ENCODE results near the gene SMAP1. TPM values are rescaled to one million over a fixed set of nuclear protein-coding genes. Genes with fewer than 3 reads are reported as not detected.

SMAP1 gene
- total RNA-seq, 1 donor from 2014 or later: 12.4 TPM

DNA sequence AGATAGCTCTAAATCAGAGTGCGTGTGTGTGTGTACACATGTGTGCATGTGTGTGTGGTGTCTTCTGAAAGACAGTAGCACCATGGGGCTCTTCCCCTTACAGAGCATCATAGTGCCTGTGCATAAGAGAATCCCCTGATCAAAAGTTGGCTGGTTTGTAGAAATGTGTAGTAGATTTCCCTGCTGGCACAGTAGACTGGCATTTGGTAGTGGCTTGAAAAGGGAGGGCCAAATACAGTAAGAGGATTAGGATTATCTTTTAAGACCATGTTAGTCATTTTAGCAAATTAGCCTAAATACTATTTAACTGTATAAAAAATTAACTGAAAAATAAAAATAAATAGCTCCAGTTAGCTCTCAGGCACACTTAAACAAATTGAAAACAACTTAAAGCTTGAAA, 176.6 kb downstream of the SMAP1 start:
- H3K27me3 ChIP-seq (ENCODE audit: control insufficient read depth, insufficient read depth, low read length): no peaks in the 10 kb centered on the region
- TF ChIP-seq, protein P1, sequence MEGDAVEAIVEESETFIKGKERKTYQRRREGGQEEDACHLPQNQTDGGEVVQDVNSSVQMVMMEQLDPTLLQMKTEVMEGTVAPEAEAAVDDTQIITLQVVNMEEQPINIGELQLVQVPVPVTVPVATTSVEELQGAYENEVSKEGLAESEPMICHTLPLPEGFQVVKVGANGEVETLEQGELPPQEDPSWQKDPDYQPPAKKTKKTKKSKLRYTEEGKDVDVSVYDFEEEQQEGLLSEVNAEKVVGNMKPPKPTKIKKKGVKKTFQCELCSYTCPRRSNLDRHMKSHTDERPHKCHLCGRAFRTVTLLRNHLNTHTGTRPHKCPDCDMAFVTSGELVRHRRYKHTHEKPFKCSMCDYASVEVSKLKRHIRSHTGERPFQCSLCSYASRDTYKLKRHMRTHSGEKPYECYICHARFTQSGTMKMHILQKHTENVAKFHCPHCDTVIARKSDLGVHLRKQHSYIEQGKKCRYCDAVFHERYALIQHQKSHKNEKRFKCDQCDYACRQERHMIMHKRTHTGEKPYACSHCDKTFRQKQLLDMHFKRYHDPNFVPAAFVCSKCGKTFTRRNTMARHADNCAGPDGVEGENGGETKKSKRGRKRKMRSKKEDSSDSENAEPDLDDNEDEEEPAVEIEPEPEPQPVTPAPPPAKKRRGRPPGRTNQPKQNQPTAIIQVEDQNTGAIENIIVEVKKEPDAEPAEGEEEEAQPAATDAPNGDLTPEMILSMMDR (IDR thresholded peaks at IDR 0.05; ENCODE audit: insufficient read depth, low read length, severe bottlenecking): no peak
- FAIRE-seq (no peak), DNase-seq (ENCODE audit: low read depth) (no peak)
- no peaks in the 10 kb centered on the region for H3K36me3 ChIP-seq (ENCODE audit: control insufficient read depth, insufficient read depth, low read length)
- H3K4me3 ChIP-seq (ENCODE audit: low read depth, low read length): no peak overlapping the region

DNA sequence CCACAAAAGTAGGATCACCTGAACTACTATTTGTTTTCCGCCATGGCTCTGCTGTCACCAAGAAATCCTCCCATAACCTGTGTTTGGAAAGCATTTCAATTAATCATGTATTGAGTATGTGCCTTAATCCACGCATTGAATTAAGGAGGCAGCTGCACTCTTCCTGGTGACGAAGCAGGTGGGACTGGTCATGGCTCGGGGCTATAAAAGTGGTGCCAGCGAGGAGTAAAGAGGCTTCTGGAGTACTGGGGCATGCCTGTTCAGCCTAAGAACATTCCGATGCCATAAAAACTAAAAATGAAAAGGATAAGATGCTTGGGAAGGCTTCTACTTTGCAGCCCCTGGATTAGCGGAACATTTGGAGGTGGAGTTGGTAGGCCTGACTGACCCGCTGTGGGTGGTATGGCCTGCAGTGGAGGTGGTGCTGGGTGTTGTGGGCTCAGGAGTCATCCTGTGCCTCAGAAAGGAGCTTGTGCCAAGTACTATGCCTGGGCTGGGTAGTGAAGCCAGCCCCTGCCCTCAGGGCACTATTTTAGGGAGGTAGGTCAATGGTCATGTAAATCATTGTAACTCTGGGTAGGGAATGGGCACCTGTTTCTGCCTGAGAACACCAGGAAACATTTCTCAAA, 178.6 kb downstream of the SMAP1 start:
- Histone ChIP-seq H3K4me3 (ENCODE audit: low read depth, low read length) (no peak overlapping the region), H3K27me3 (ENCODE audit: control insufficient read depth, insufficient read depth, low read length) (no peaks in the 10 kb centered on the region), H3K36me3 (ENCODE audit: control insufficient read depth, insufficient read depth, low read length) (no peaks in the 10 kb centered on the region)
- DNase-seq (ENCODE audit: low read depth) (no peak), FAIRE-seq (no peak)
- TF ChIP-seq, protein P1 (IDR thresholded peaks at IDR 0.05; ENCODE audit: insufficient read depth, low read length, severe bottlenecking): no peak

DNA sequence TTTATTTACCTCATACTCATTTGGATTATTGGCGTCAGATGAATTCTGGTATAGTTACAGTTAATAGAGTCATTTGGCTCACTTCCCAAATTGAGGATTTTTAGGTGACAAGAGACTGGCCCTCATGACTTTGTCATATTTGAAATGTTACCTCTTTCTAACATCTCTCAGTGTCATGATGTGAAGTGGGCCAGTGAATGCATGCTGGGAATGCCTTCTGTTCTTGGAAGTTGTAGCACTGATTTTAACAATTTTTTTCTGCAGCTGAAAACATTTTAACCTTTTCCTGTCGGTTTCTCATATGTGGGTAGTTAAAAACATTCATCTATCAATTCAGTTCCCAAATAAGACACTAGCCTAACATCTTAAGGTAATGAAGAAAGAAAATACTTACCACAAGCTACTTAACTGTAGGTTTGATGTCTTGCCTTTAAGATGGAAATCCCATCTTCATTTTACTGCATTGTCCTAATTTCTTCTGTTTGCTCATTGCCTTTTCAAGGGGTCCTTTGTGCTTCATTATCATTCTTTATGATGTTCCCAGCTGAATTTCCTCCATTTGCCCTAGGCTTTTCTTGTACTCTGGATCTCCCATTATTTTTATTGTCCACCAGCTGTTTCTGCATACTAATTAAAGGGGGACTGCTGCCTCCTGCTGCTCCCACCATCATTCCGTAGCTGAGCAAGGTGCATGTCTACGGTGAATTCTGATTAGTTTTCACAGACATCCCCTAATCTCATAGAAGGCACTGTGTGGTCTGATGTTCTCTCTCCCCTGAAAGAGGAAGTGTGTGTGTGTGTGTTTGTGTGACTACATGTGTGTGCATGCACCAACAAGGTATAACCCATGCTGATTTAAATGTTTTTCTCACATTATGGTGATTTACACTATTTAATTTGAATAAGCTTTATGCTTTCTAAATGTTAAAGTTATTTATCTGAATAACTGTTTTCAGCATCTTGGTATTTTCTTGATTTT, 179.7 kb downstream of the SMAP1 start:
- H3K4me3 ChIP-seq (ENCODE audit: low read depth, low read length): no peak overlapping the region
- H3K27me3 ChIP-seq (ENCODE audit: control insufficient read depth, insufficient read depth, low read length): no peaks in the 10 kb centered on the region
- FAIRE-seq: no peak
- TF ChIP-seq, protein P1 (IDR thresholded peaks at IDR 0.05; ENCODE audit: insufficient read depth, low read length, severe bottlenecking): no peak
- no peak for DNase-seq (ENCODE audit: low read depth)
- H3K36me3 ChIP-seq (ENCODE audit: control insufficient read depth, insufficient read depth, low read length): no peaks in the 10 kb centered on the region

DNA sequence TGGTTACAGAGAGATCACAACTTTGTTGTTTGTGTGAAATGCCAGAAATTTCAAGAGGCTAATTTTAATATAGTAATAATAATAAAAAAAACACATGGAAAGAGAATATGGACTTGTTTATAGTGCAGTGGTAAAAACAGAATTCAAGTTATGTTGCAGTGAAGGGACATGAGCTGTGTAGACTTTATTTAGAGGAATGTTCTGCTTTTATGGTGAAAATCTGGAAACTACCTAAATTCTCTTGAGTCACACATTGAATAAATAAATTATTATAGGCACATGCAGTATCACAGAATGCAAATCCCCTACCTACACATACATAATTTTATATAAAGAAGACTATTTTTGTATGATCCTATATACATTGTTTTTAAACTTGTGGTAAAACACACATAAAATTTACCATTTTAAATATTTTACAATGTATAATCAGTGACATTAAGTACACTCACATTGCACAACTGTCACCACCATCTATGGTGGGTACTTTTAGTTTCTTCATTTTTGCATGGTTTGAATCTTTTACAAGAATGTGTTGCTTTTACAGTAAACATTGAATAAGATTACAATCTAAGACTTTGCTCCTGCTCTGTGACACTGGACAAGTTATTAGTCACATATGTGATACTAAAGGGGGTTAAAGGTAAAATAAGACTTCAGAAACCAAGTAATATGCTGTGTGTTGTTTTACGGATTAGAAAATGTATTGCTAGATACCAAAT, 181.8 kb downstream of the SMAP1 start:
- no peak for FAIRE-seq
- H3K36me3 ChIP-seq (ENCODE audit: control insufficient read depth, insufficient read depth, low read length): no peaks in the 10 kb centered on the region
- no peak overlapping the region for H3K4me3 ChIP-seq (ENCODE audit: low read depth, low read length)
- H3K27me3 ChIP-seq (ENCODE audit: control insufficient read depth, insufficient read depth, low read length): no peaks in the 10 kb centered on the region
- TF ChIP-seq, protein P1 (IDR thresholded peaks at IDR 0.05; ENCODE audit: insufficient read depth, low read length, severe bottlenecking): no peak
- DNase-seq (ENCODE audit: low read depth): no peak

DNA sequence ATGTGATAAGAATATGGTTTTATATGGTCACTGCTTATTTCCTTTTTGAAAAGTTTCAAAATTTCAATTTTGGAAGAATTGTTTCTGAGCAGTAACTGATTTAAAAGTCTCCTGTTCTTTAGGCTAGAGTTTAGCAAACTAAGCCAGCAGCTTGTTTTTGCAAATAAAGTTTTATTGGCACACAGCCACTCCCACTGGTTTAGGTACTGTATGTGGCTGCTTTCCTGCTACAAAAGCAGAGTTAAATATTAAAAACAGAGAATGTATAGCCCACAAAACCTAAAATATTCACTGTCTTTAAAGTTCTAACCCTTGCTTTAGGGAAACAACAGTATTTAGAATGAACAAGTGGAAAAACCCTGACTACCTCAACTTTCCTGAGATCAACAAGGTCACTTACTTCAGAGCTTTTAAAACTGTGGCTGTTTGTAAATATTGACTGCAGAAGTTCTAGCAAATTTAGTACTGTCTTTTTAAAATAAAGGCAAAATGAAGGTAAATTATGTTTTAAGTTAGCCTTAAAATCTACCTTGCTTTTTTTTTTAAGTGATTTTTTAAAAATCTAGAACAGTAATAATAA, 185.1 kb downstream of the SMAP1 start:
- no peak for FAIRE-seq
- H3K27me3 ChIP-seq (ENCODE audit: control insufficient read depth, insufficient read depth, low read length): no peaks in the 10 kb centered on the region
- TF ChIP-seq, protein P1 (IDR thresholded peaks at IDR 0.05; ENCODE audit: insufficient read depth, low read length, severe bottlenecking): no peak

More for the DNA sequence above, 185.1 kb downstream of the SMAP1 start:
- H3K4me3 ChIP-seq (ENCODE audit: low read depth, low read length): no peak overlapping the region
- no peaks in the 10 kb centered on the region for H3K36me3 ChIP-seq (ENCODE audit: control insufficient read depth, insufficient read depth, low read length)
- DNase-seq (ENCODE audit: low read depth): no peak

All from bronchial epithelial cell (primary cell).